Hepatocyte (in vitro differentiated cells): ENCODE measurements around the gene RHOT2. TPM values are rescaled to one million over a fixed set of nuclear protein-coding genes. Genes with fewer than 3 reads are reported as not detected.

Experiments
- DNase-seq: peaks from one replicate; pipeline ENCODE4 v3.0.0-alpha.2; 2016; ENCODE audit warnings: low spot score
- H2AFZ ChIP-seq: fragments of 200-600 bp; sonication (generic); 2 replicates; pipeline ENCODE4 v1.6.0; 2016; ENCODE audit warnings: antibody characterized with exemption, mild to moderate bottlenecking
- H3K27ac ChIP-seq: fragments of 200-600 bp; sonication (generic); 2 replicates; pipeline ENCODE4 v1.5.1; 2016; ENCODE audit warnings: mild to moderate bottlenecking
- H3K27me3 ChIP-seq: fragments of 200-600 bp; sonication (generic); 2 replicates; pipeline ENCODE4 v1.6.1; 2016
- H3K36me3 ChIP-seq: fragments of 200-600 bp; sonication (generic); replicated peaks from 2 replicates; pipeline ENCODE4 v1.5.1; 2016; ENCODE audit warnings: low read depth; ENCODE audit not compliant: insufficient read depth
- H3K4me1 ChIP-seq: fragments of 200-600 bp; sonication (generic); 2 replicates; pipeline ENCODE4 v1.5.1; 2016; ENCODE audit warnings: mild to moderate bottlenecking, moderate library complexity; ENCODE audit not compliant: insufficient read depth
- H3K4me2 ChIP-seq: fragments of 200-600 bp; sonication (generic); 2 replicates; pipeline ENCODE4 v1.6.0; 2016
- H3K4me3 ChIP-seq: fragments of 200-600 bp; sonication (generic); 2 replicates; pipeline ENCODE4 v1.5.1; 2016; ENCODE audit warnings: mild to moderate bottlenecking
- H3K79me2 ChIP-seq: fragments of 200-600 bp; sonication (generic); 2 replicates; pipeline ENCODE4 v1.6.0; 2017; ENCODE audit warnings: mild to moderate bottlenecking
- H3K9me2 ChIP-seq: fragments of 200-600 bp; sonication (generic); replicated peaks from 2 replicates; pipeline ENCODE4 v1.6.0; 2017; ENCODE audit warnings: mild to moderate bottlenecking; ENCODE audit not compliant: insufficient read depth
- H3K9me3 ChIP-seq: fragments of 200-600 bp; sonication (generic); 2 replicates; pipeline ENCODE4 v1.5.1; 2016; ENCODE audit warnings: low read depth, mild to moderate bottlenecking
- H4K20me1 ChIP-seq: fragments of 200-600 bp; sonication (generic); 2 replicates; pipeline ENCODE4 v1.6.0; 2016; ENCODE audit warnings: mild to moderate bottlenecking; ENCODE audit not compliant: insufficient read depth, poor library complexity, severe bottlenecking
- EZH2 ChIP-seq: fragments of 200-600 bp; sonication (generic); IDR thresholded peaks from 2 replicates; pipeline ENCODE4 v1.6.1; 2016; ENCODE audit warnings: antibody characterized with exemption, mild to moderate bottlenecking, borderline replicate concordance
- EZH2phosphoT487 ChIP-seq: fragments of 200-600 bp; sonication (generic); IDR thresholded peaks from one replicate; pipeline ENCODE4 v1.6.1; 2018; ENCODE audit warnings: antibody characterized with exemption, mild to moderate bottlenecking, low read depth, moderate library complexity; ENCODE audit not compliant: unreplicated experiment, severe bottlenecking
- WGBS: methylation state at CpG from one replicate; pipeline ENCODE4 v1.1.6; 2016; ENCODE audit warnings: low lambda C conversion rate; ENCODE audit errors: missing lambda C conversion rate; 5-methylcytosine and 5-hydroxymethylcytosine counted together
- polyA plus RNA-seq: library from polyadenylated mRNA; unstranded; fragments of >200 nt; fragmentation: Nextera tagmentation; extraction: Ambion mirVana; gene quantifications from 2 replicates; pipeline ENCODE4 v1.2.1, GENCODE V29; 2016
- total RNA-seq: library from RNA; depleted of rRNA; stranded (reverse); fragments of >200 nt; gene quantifications from 2 replicates; pipeline ENCODE4 v1.2.3, GENCODE V29; 2014
- TF ChIP-seq, protein P1 (sequence below): fragments of 200-600 bp; sonication (generic); IDR thresholded peaks from 2 replicates; pipeline ENCODE4 v1.5.1; 2016; ENCODE audit warnings: antibody characterized with exemption, mild to moderate bottlenecking; ENCODE audit not compliant: poor library complexity

Gene RHOT2
- total and polyA plus RNA-seq, 2 experiments from 2014 or later, result 63.2 to 158 TPM

DNA sequence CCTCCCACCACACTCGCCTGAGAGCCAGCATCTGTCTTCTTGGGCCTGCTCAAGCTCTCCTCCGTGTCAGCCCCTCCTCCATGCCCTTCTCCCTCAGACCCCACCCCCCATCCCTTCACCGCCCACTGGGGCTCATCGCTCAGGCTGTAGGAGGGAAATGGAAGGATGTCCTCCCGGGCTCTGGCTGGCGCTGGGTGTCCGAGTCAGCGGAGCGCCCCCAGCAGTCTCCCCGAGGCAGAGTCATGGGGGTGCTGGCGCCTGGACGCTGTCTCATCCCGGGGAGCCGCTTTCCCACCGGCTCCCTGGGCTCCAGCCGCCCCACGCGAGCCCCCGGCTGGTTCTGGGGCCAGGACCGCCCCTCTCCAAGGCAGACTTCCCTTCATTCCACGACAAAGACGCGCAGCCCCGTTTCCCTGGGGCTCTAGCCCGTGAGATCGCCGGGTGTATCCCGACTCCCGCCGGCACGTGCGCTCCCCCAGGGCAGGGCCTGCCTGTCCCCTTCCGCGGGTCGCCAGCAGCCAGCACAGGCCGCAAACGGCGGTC, 52.6 kb downstream of the RHOT2 start:
- peak; percentile 73 for DNase-seq
- H3K9me3 ChIP-seq, result no peaks in the 10 kb centered on the region
- TF ChIP-seq EZH2 (no peak), EZH2phosphoT487 (no peak)
- TF ChIP-seq, protein P1, sequence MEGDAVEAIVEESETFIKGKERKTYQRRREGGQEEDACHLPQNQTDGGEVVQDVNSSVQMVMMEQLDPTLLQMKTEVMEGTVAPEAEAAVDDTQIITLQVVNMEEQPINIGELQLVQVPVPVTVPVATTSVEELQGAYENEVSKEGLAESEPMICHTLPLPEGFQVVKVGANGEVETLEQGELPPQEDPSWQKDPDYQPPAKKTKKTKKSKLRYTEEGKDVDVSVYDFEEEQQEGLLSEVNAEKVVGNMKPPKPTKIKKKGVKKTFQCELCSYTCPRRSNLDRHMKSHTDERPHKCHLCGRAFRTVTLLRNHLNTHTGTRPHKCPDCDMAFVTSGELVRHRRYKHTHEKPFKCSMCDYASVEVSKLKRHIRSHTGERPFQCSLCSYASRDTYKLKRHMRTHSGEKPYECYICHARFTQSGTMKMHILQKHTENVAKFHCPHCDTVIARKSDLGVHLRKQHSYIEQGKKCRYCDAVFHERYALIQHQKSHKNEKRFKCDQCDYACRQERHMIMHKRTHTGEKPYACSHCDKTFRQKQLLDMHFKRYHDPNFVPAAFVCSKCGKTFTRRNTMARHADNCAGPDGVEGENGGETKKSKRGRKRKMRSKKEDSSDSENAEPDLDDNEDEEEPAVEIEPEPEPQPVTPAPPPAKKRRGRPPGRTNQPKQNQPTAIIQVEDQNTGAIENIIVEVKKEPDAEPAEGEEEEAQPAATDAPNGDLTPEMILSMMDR, result no peak
- H3K27ac ChIP-seq, result peak overlapping the region; percentile 96
- H3K27me3 ChIP-seq, result peaks cover 12% of the 10 kb centered on the region
- peak overlapping the region; percentile 97 for H2AFZ ChIP-seq
- peaks cover 19% of the 10 kb centered on the region for H3K4me1 ChIP-seq
- no peaks in the 10 kb centered on the region for H3K9me2 ChIP-seq
- H4K20me1 ChIP-seq, result peaks cover 11% of the 10 kb centered on the region
- H3K4me2 ChIP-seq, result peak overlapping the region; percentile 100
- 2% methylated on average over 37 of the region's 38 CpGs for WGBS
- no peaks in the 10 kb centered on the region for H3K36me3 ChIP-seq
- peak overlapping the region; percentile 98 for H3K4me3 ChIP-seq
- H3K79me2 ChIP-seq, result no peaks in the 10 kb centered on the region

- 14% methylated on average over 78 of the region's 106 CpGs for WGBS
- TF ChIP-seq, protein P1, result no peak
- TF ChIP-seq EZH2phosphoT487 (no peak), EZH2 (no peak)
- peak within 1 kb of the TSS; percentile 96 for H3K27ac ChIP-seq
- H2AFZ ChIP-seq, result peak within 1 kb of the TSS; percentile 97
- H3K4me3 ChIP-seq, result peak within 1 kb of the TSS; percentile 98
- no peaks in the 10 kb centered on the region for H3K79me2 ChIP-seq
- no peaks in the 10 kb centered on the region for H3K9me2 ChIP-seq
- H4K20me1 ChIP-seq, result peaks cover 11% of the 10 kb centered on the region
- peak; percentile 94 for DNase-seq
- peaks cover 8% of the 10 kb centered on the region for H3K27me3 ChIP-seq
- peaks cover 14% of the 10 kb centered on the region for H3K4me1 ChIP-seq
- peak within 1 kb of the TSS; percentile 100 for H3K4me2 ChIP-seq
- no peaks in the 10 kb centered on the region for H3K9me3 ChIP-seq
- H3K36me3 ChIP-seq, result no peaks in the 10 kb centered on the region
Measured at GRCh38 chr16:720990-721764, 53.2 kb downstream of the RHOT2 start, which contains the start of gene ANTKMT. Gene ANTKMT, plus strand, starts transcription at chr16:721146. Its CDS starts 129 bp downstream, at chr16:721275.

- peaks cover 4% of the 10 kb centered on the region for H3K27me3 ChIP-seq
- peak overlapping the region; percentile 96 for H3K27ac ChIP-seq
- 96% methylated on average over 37 of the region's 51 CpGs for WGBS
- H4K20me1 ChIP-seq, result peaks cover 11% of the 10 kb centered on the region
- H3K4me3 ChIP-seq, result no peak overlapping the region
- H3K79me2 ChIP-seq, result no peaks in the 10 kb centered on the region
- H3K4me1 ChIP-seq, result peaks cover 14% of the 10 kb centered on the region
- TF ChIP-seq EZH2phosphoT487, result no peak
- TF ChIP-seq, protein P1, result no peak
- no peak for TF ChIP-seq EZH2
- no peaks in the 10 kb centered on the region for H3K9me3 ChIP-seq
- no peaks in the 10 kb centered on the region for H3K9me2 ChIP-seq
- no peak overlapping the region for H2AFZ ChIP-seq
- peak overlapping the region; percentile 100 for H3K4me2 ChIP-seq
- no peak for DNase-seq
- H3K36me3 ChIP-seq, result no peaks in the 10 kb centered on the region
Measured at GRCh38 chr16:721765-722540, 54.0 kb downstream of the RHOT2 start.
